OCI-LY3 (cell line): Measurements from ENCODE around the gene GTF2E1.

Experiments
- H2AFZ ChIP-seq: fragments of 200-600, 300-600 bp; shearing (Covaris generic); 2 replicates; pipeline ENCODE4 v1.6.0; 2014; ENCODE audit warnings: antibody characterized with exemption, low read depth, low read length
- H3K27ac ChIP-seq: fragments of 200-600, 300-600 bp; sonication (generic); 2 replicates; pipeline ENCODE4 v1.5.1; 2014; ENCODE audit warnings: mild to moderate bottlenecking, low read length, moderate library complexity, mixed read lengths
- H3K27me3 ChIP-seq: fragments of 200-600, 300-600 bp; sonication (generic); 2 replicates; pipeline ENCODE4 v1.6.1; 2014; ENCODE audit warnings: low read depth, low read length, mixed read lengths
- H3K36me3 ChIP-seq: fragments of 200-600, 300-600 bp; sonication (generic); replicated peaks from 2 replicates; pipeline ENCODE3; 2014; ENCODE audit warnings: low read depth, low read length, mixed read lengths
- H3K4me1 ChIP-seq: fragments of 300-600, 200-600 bp; sonication (generic); 2 replicates; pipeline ENCODE4 v1.6.1; 2014; ENCODE audit warnings: low read length, mixed read lengths
- H3K4me2 ChIP-seq: fragments of 200-600, 300-600 bp; sonication (generic); 2 replicates; pipeline ENCODE4 v1.6.1; 2014; ENCODE audit warnings: low read length, mixed read lengths
- H3K4me3 ChIP-seq: fragments of 300-600, 200-600 bp; sonication (generic); 2 replicates; pipeline ENCODE4 v1.5.1; 2014; ENCODE audit warnings: antibody characterized with exemption, mild to moderate bottlenecking, low read length, moderate library complexity
- H3K79me2 ChIP-seq: fragments of 300-600, 200-600 bp; shearing (Covaris generic); 2 replicates; pipeline ENCODE4 v1.6.1; 2014; ENCODE audit warnings: mild to moderate bottlenecking, low read length, mixed read lengths
- H3K9ac ChIP-seq: fragments of 300-600, 200-600 bp; shearing (Covaris generic); 2 replicates; pipeline ENCODE4 v1.6.0; 2014; ENCODE audit warnings: mild to moderate bottlenecking, low read length, moderate library complexity
- H3K9me3 ChIP-seq: fragments of 200-600, 300-600 bp; shearing (Covaris generic); 2 replicates; pipeline ENCODE4 v1.6.1; 2014; ENCODE audit warnings: low read length, mixed read lengths; ENCODE audit not compliant: insufficient read depth
- H4K20me1 ChIP-seq: fragments of 200-600, 300-600 bp; sonication (generic); 2 replicates; pipeline ENCODE4 v1.6.1; 2016; ENCODE audit warnings: low read length, mixed read lengths; ENCODE audit not compliant: insufficient read depth
- CTCF ChIP-seq: fragments of 200-600, 300-600 bp; sonication (generic); IDR thresholded peaks from 2 replicates; pipeline ENCODE4 v1.5.1; 2014; ENCODE audit warnings: antibody characterized with exemption, low read length, low read depth
- EZH2phosphoT487 ChIP-seq: fragments of 200-600 bp; shearing (Covaris generic); IDR thresholded peaks from 2 replicates; pipeline ENCODE4 v1.6.1; 2018; ENCODE audit warnings: antibody characterized with exemption, mixed run types, low read depth

The GTF2E1 gene

GRCh38 chr3:120742198-120742848 lies at the start of gene GTF2E1, which contains the start of gene RABL3:
TSS of gene GTF2E1 (plus strand) at chr3:120742744. CDS start at chr3:120750553, 7,809 bp downstream.
TSS of gene RABL3 (minus strand) at chr3:120742516. CDS start at chr3:120742507, 9 bp downstream.
- no peak for TF ChIP-seq CTCF
- TF ChIP-seq EZH2phosphoT487, result no peak
- H3K4me3 ChIP-seq, result peak within 1 kb of the TSS; percentile 95
- peak within 1 kb of the TSS; percentile 90 for H3K27ac ChIP-seq
- H2AFZ ChIP-seq, result peak within 1 kb of the TSS; percentile 97
- H3K79me2 ChIP-seq, result peaks cover 55% of the 10 kb centered on the region
- H3K9me3 ChIP-seq, result no peaks in the 10 kb centered on the region
- H3K4me2 ChIP-seq, result peak within 1 kb of the TSS; percentile 99
- peaks cover 12% of the 10 kb centered on the region for H3K36me3 ChIP-seq
- H3K9ac ChIP-seq, result peak within 1 kb of the TSS; percentile 88
- no peaks in the 10 kb centered on the region for H3K27me3 ChIP-seq
- peaks cover 15% of the 10 kb centered on the region for H3K4me1 ChIP-seq
- no peaks in the 10 kb centered on the region for H4K20me1 ChIP-seq

GRCh38 chr3:120693439-120694171 lies 48.9 kb upstream of the GTF2E1 start:
- no peak overlapping the region for H3K4me3 ChIP-seq
- no peak overlapping the region for H3K4me2 ChIP-seq
- no peak overlapping the region for H3K9ac ChIP-seq
- no peak for TF ChIP-seq CTCF
- no peak for TF ChIP-seq EZH2phosphoT487
- H4K20me1 ChIP-seq, result no peaks in the 10 kb centered on the region
- H3K79me2 ChIP-seq, result no peaks in the 10 kb centered on the region
- H2AFZ ChIP-seq, result no peak overlapping the region
- H3K4me1 ChIP-seq, result peaks cover 10% of the 10 kb centered on the region
- H3K27ac ChIP-seq, result no peak overlapping the region
- no peaks in the 10 kb centered on the region for H3K27me3 ChIP-seq
- peaks cover 8% of the 10 kb centered on the region for H3K36me3 ChIP-seq
- H3K9me3 ChIP-seq, result no peaks in the 10 kb centered on the region

GRCh38 chr3:120699333-120699732 lies 43.2 kb upstream of the GTF2E1 start:
- H3K79me2 ChIP-seq, result no peaks in the 10 kb centered on the region
- no peak overlapping the region for H3K27ac ChIP-seq
- H2AFZ ChIP-seq, result no peak overlapping the region
- no peaks in the 10 kb centered on the region for H3K4me1 ChIP-seq
- no peaks in the 10 kb centered on the region; the same call in 1 of the 2 replicates for H3K9me3 ChIP-seq
- H3K36me3 ChIP-seq, result peaks cover 5% of the 10 kb centered on the region
- H3K27me3 ChIP-seq, result no peaks in the 10 kb centered on the region
- no peak overlapping the region for H3K9ac ChIP-seq
- TF ChIP-seq EZH2phosphoT487 (no peak), CTCF (no peak)
- H3K4me3 ChIP-seq, result no peak overlapping the region
- H4K20me1 ChIP-seq, result no peaks in the 10 kb centered on the region
- H3K4me2 ChIP-seq, result no peak overlapping the region

- TF ChIP-seq CTCF (no peak), EZH2phosphoT487 (no peak)
- no peaks in the 10 kb centered on the region; the same call in 1 of the 2 replicates for H3K9me3 ChIP-seq
- H3K4me3 ChIP-seq, result no peak overlapping the region
- no peak overlapping the region for H3K9ac ChIP-seq
- H3K27me3 ChIP-seq, result no peaks in the 10 kb centered on the region
- no peak overlapping the region for H2AFZ ChIP-seq
- H3K4me2 ChIP-seq, result no peak overlapping the region
- H3K79me2 ChIP-seq, result no peaks in the 10 kb centered on the region
- H4K20me1 ChIP-seq, result no peaks in the 10 kb centered on the region
- H3K4me1 ChIP-seq, result peaks cover 22% of the 10 kb centered on the region
- H3K27ac ChIP-seq, result no peak overlapping the region
- H3K36me3 ChIP-seq, result peaks cover 13% of the 10 kb centered on the region
Measured at GRCh38 chr3:120705884-120706582, 36.5 kb upstream of the GTF2E1 start.
